ENCODE measurements around the gene PLPPR3. TPM values are rescaled to one million over a fixed set of nuclear protein-coding genes. Genes with fewer than 3 reads are reported as not detected.

PLPPR3 gene
- total RNA-seq, 1 experiment from 2014 or later, result 63.7 TPM

- no TSS peak for BruUV-seq (replicated peaks)
- TF ChIP-seq CTCF (IDR thresholded peaks at IDR 0.05) (no peak), SIN3A (IDR thresholded peaks at IDR 0.05; ENCODE audit: borderline replicate concordance, insufficient read depth, low read depth, low read length) (no peak), POLR2AphosphoS5 (IDR thresholded peaks at IDR 0.05; ENCODE audit: low read depth, low read length) (no peak), REST (IDR thresholded peaks at IDR 0.05; ENCODE audit: insufficient read depth in 1 of 2, low read depth in 2 of 2, low read length in 1 of 2) (no peak), TCF7L2 (IDR thresholded peaks at IDR 0.05; ENCODE audit: low read depth, low read length) (no peak)
- Histone ChIP-seq H3K9me3 (ENCODE audit: control insufficient read depth, insufficient read depth, low read depth, low read length) (no peaks in the 10 kb centered on the region), H3K4me3 (ENCODE audit: low read depth in 2 of 2, low read length in 2 of 2) (no peak overlapping the region), H3K4me1 (ENCODE audit: control insufficient read depth, insufficient read depth, low read length) (no peaks in the 10 kb centered on the region), H3K27ac (ENCODE audit: low read length) (no peak overlapping the region), H3K27me3 (ENCODE audit: control insufficient read depth, insufficient read depth, low read length) (no peaks in the 10 kb centered on the region), H3K36me3 (ENCODE audit: control insufficient read depth, insufficient read depth, low read length) (no peaks in the 10 kb centered on the region)
- ChIA-PET CTCF (no interaction called here), POLR2A (interaction anchor here (0.7 kb wide), 1 partner anchor 141 kb away, joined by 4 read pairs; no protein-coding TSS in a partner anchor)
- ATAC-seq (no peak), DNase-seq (ENCODE audit: low read depth, low spot score) (no peak)
- in situ Hi-C loops (cut with HindIII; ENCODE audit: low pct_unique_long_range_greater_than_20kb, low sequenced_read_pairs) (no loop called here), intact Hi-C loops (cut with micrococcal nuclease; ENCODE audit: unreplicated experiment) (no loop called here)
Observed at GRCh38 chr19:765179-765738, 56.5 kb downstream of the PLPPR3 start.

DNA sequence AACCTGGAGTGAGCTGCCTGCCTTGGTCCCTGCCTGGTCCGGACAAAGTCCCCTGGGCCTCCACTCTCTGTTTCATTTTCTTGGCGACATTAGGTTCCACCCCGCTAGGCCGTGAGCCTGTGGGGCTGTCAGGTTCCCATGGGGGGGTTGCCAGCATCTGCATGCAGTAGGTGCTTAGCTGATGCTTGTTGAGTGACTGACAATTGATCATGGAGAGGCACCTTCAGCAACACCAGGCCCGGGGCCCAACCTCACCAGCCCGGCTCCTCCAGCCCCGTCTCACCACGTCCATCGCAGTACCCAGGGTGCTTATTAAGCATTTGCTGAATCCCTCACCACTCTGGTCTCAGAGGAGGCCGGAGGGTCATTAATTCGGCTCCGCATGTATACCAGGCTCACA, 57.5 kb downstream of the PLPPR3 start:
- H3K27ac ChIP-seq (ENCODE audit: low read length), result no peak overlapping the region
- intact Hi-C loops (cut with micrococcal nuclease; ENCODE audit: unreplicated experiment) (no loop called here), in situ Hi-C loops (cut with HindIII; ENCODE audit: low pct_unique_long_range_greater_than_20kb, low sequenced_read_pairs) (no loop called here)
- no peak overlapping the region for H3K4me3 ChIP-seq (ENCODE audit: low read depth in 2 of 2, low read length in 2 of 2)
- no peaks in the 10 kb centered on the region for H3K4me1 ChIP-seq (ENCODE audit: control insufficient read depth, insufficient read depth, low read length)
- BruUV-seq (replicated peaks), result no TSS peak
- no peak for TF ChIP-seq POLR2AphosphoS5 (IDR thresholded peaks at IDR 0.05; ENCODE audit: low read depth, low read length)
- no peak for TF ChIP-seq CTCF (IDR thresholded peaks at IDR 0.05)
- TF ChIP-seq SIN3A (IDR thresholded peaks at IDR 0.05; ENCODE audit: borderline replicate concordance, insufficient read depth, low read depth, low read length), result no peak
- TF ChIP-seq REST (IDR thresholded peaks at IDR 0.05; ENCODE audit: insufficient read depth in 1 of 2, low read depth in 2 of 2, low read length in 1 of 2), result no peak
- no peak for TF ChIP-seq TCF7L2 (IDR thresholded peaks at IDR 0.05; ENCODE audit: low read depth, low read length)
- DNase-seq (ENCODE audit: low read depth, low spot score) (no peak), ATAC-seq (no peak)
- POLR2A ChIA-PET, result no interaction called here
- no peaks in the 10 kb centered on the region for H3K9me3 ChIP-seq (ENCODE audit: control insufficient read depth, insufficient read depth, low read depth, low read length)
- H3K36me3 ChIP-seq (ENCODE audit: control insufficient read depth, insufficient read depth, low read length), result no peaks in the 10 kb centered on the region
- CTCF ChIA-PET, result no interaction called here
- no peaks in the 10 kb centered on the region for H3K27me3 ChIP-seq (ENCODE audit: control insufficient read depth, insufficient read depth, low read length)
